SK-N-SH treated with all-trans-retinoic acid at 6 μM for 48 hours (cell line): Measurements from ENCODE around the gene AACS.

Experiments used
- ATAC-seq: fragments of 200-7000 bp; cut with Tn5 transposase; 3 replicates; pipeline ENCODE4 v1.9.1; 2020; ENCODE audit warnings: mild to moderate bottlenecking, moderate library complexity
- ARNTL ChIP-seq: fragments of 450-650 bp; formaldehyde crosslinking; IDR thresholded peaks from 2 replicates; pipeline ENCODE4 v1.5.0; 2020; ENCODE audit warnings: low read depth, mild to moderate bottlenecking, moderate library complexity, borderline replicate concordance
- BACH2 ChIP-seq: fragments of 250-450 bp; sonication (Bioruptor Pico); IDR thresholded peaks from 2 replicates; pipeline ENCODE4 v1.9.0; 2021; ENCODE audit warnings: mild to moderate bottlenecking, borderline replicate concordance
- ESRRG ChIP-seq: fragments of 250-450 bp; sonication (Bioruptor Pico); IDR thresholded peaks from 2 replicates; pipeline ENCODE4 v1.6.1; 2021; ENCODE audit warnings: mild to moderate bottlenecking
- GLIS3 ChIP-seq: fragments of 250-450 bp; sonication (Bioruptor Pico); IDR thresholded peaks from 2 replicates; pipeline ENCODE4 v1.5.0; 2020; ENCODE audit warnings: mild to moderate bottlenecking, moderate library complexity
- ISL1 ChIP-seq: fragments of 250-450 bp; sonication (Bioruptor Pico); IDR thresholded peaks from 2 replicates; pipeline ENCODE4 v2.1.2; 2022; ENCODE audit warnings: mild to moderate bottlenecking, moderate library complexity
- OSR1 ChIP-seq: fragments of 250-450 bp; sonication (Bioruptor Pico); IDR thresholded peaks from 2 replicates; pipeline ENCODE4 v1.8.0; 2022; ENCODE audit warnings: moderate library complexity, mild to moderate bottlenecking, inconsistent platforms
- PPARA ChIP-seq: fragments of 250-450 bp; sonication (Bioruptor Pico); IDR thresholded peaks from 2 replicates; pipeline ENCODE4 v1.5.0; 2020; ENCODE audit warnings: mild to moderate bottlenecking, borderline replicate concordance
- RARB ChIP-seq: fragments of 250-450 bp; sonication (Bioruptor Pico); IDR thresholded peaks from 2 replicates; pipeline ENCODE4 v1.8.0; 2021; ENCODE audit warnings: mild to moderate bottlenecking, moderate library complexity
- SNAI2 ChIP-seq: fragments of 250-450 bp; sonication (Bioruptor Pico); IDR thresholded peaks from 2 replicates; pipeline ENCODE4 v1.5.0; 2020; ENCODE audit warnings: mild to moderate bottlenecking, moderate library complexity
- TCF4 ChIP-seq: fragments of 250-450 bp; sonication (Bioruptor Pico); IDR thresholded peaks from 2 replicates; pipeline ENCODE4 v1.8.0; 2021; ENCODE audit warnings: mild to moderate bottlenecking, moderate library complexity, borderline replicate concordance
- TSHZ2 ChIP-seq: fragments of 250-450 bp; sonication (Bioruptor Pico); IDR thresholded peaks from 2 replicates; pipeline ENCODE4 v1.5.0; 2020; ENCODE audit warnings: mild to moderate bottlenecking, moderate library complexity
- ZC3H10 ChIP-seq: fragments of 250-450 bp; sonication (Bioruptor Pico); IDR thresholded peaks from 2 replicates; pipeline ENCODE4 v1.5.1; 2021; ENCODE audit warnings: mild to moderate bottlenecking, moderate library complexity
- ZFP3 ChIP-seq: fragments of 250-450 bp; sonication (Bioruptor Pico); IDR thresholded peaks from 2 replicates; pipeline ENCODE4 v1.5.0; 2020; ENCODE audit warnings: mild to moderate bottlenecking, moderate library complexity
- ZFP30 ChIP-seq: fragments of 450-650 bp; formaldehyde crosslinking; IDR thresholded peaks from 2 replicates; pipeline ENCODE4 v1.5.0; 2022; ENCODE audit warnings: mild to moderate bottlenecking, moderate library complexity
- ZNF565 ChIP-seq: fragments of 450-650 bp; formaldehyde crosslinking; conservative IDR thresholded peaks from 2 replicates; pipeline ENCODE4 v1.5.0; 2020; ENCODE audit warnings: low read depth, mild to moderate bottlenecking, moderate library complexity
- ZNF70 ChIP-seq: fragments of 450-650 bp; formaldehyde crosslinking; IDR thresholded peaks from 2 replicates; pipeline ENCODE4 v1.5.0; 2020; ENCODE audit warnings: mild to moderate bottlenecking, moderate library complexity
- ZNF8 ChIP-seq: fragments of 450-650 bp; formaldehyde crosslinking; IDR thresholded peaks from 2 replicates; pipeline ENCODE4 v1.5.0; 2020; ENCODE audit warnings: mild to moderate bottlenecking, moderate library complexity
- TF ChIP-seq, protein P1 (sequence below): fragments of 250-450 bp; sonication (Bioruptor Pico); IDR thresholded peaks from 2 replicates; pipeline ENCODE4 v1.5.1; 2021; ENCODE audit warnings: mild to moderate bottlenecking, moderate library complexity
- TF ChIP-seq, protein P2 (sequence below): fragments of 250-450 bp; sonication (Bioruptor Pico); IDR thresholded peaks from 2 replicates; pipeline ENCODE4 v1.5.1; 2020; ENCODE audit warnings: low read depth, mild to moderate bottlenecking, moderate library complexity
- TF ChIP-seq, protein P3 (sequence below): fragments of 250-450 bp; sonication (Bioruptor Pico); IDR thresholded peaks from 2 replicates; pipeline ENCODE4 v1.8.0; 2020; ENCODE audit warnings: mild to moderate bottlenecking, moderate library complexity, borderline replicate concordance
- TF ChIP-seq, protein P4 (sequence below): fragments of 250-450 bp; sonication (Bioruptor Pico); IDR thresholded peaks from 2 replicates; pipeline ENCODE4 v1.8.0; 2021; ENCODE audit warnings: low read depth, mild to moderate bottlenecking, moderate library complexity, borderline replicate concordance

AACS gene

GRCh38 chr12:125142601-125143000 is 77.4 kb downstream of the AACS start (continued):
- TF ChIP-seq, protein P1, sequence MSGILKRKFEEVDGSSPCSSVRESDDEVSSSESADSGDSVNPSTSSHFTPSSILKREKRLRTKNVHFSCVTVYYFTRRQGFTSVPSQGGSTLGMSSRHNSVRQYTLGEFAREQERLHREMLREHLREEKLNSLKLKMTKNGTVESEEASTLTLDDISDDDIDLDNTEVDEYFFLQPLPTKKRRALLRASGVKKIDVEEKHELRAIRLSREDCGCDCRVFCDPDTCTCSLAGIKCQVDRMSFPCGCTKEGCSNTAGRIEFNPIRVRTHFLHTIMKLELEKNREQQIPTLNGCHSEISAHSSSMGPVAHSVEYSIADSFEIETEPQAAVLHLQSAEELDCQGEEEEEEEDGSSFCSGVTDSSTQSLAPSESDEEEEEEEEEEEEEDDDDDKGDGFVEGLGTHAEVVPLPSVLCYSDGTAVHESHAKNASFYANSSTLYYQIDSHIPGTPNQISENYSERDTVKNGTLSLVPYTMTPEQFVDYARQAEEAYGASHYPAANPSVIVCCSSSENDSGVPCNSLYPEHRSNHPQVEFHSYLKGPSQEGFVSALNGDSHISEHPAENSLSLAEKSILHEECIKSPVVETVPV (CRISPR knock-in tag): no peak
- no peak for TF ChIP-seq ISL1
- TF ChIP-seq ZFP3 (CRISPR knock-in tag): no peak

GRCh38 chr12:125143491-125143890 is 78.3 kb downstream of the AACS start:
- TF ChIP-seq TCF4 (CRISPR knock-in tag) (no peak), PPARA (CRISPR knock-in tag) (no peak), ISL1 (no peak), ZC3H10 (no peak), ZFP3 (CRISPR knock-in tag) (no peak), ARNTL (CRISPR knock-in tag) (no peak), RARB (CRISPR knock-in tag) (no peak), ZNF565 (no peak), GLIS3 (CRISPR knock-in tag) (no peak), TSHZ2 (CRISPR knock-in tag) (no peak), ZFP30 (CRISPR knock-in tag) (no peak), ZNF70 (no peak), OSR1 (no peak), SNAI2 (CRISPR knock-in tag) (no peak)
- TF ChIP-seq, protein P2, sequence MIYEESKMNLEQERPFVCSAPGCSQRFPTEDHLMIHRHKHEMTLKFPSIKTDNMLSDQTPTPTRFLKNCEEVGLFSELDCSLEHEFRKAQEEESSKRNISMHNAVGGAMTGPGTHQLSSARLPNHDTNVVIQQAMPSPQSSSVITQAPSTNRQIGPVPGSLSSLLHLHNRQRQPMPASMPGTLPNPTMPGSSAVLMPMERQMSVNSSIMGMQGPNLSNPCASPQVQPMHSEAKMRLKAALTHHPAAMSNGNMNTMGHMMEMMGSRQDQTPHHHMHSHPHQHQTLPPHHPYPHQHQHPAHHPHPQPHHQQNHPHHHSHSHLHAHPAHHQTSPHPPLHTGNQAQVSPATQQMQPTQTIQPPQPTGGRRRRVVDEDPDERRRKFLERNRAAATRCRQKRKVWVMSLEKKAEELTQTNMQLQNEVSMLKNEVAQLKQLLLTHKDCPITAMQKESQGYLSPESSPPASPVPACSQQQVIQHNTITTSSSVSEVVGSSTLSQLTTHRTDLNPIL (CRISPR knock-in tag): no peak
- TF ChIP-seq, protein P3, sequence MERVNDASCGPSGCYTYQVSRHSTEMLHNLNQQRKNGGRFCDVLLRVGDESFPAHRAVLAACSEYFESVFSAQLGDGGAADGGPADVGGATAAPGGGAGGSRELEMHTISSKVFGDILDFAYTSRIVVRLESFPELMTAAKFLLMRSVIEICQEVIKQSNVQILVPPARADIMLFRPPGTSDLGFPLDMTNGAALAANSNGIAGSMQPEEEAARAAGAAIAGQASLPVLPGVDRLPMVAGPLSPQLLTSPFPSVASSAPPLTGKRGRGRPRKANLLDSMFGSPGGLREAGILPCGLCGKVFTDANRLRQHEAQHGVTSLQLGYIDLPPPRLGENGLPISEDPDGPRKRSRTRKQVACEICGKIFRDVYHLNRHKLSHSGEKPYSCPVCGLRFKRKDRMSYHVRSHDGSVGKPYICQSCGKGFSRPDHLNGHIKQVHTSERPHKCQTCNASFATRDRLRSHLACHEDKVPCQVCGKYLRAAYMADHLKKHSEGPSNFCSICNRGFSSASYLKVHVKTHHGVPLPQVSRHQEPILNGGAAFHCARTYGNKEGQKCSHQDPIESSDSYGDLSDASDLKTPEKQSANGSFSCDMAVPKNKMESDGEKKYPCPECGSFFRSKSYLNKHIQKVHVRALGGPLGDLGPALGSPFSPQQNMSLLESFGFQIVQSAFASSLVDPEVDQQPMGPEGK (CRISPR knock-in tag): no peak
- TF ChIP-seq, protein P1 (CRISPR knock-in tag): no peak
- ATAC-seq: no peak

- TF ChIP-seq BACH2 (CRISPR knock-in tag) (no peak), ISL1 (no peak), GLIS3 (CRISPR knock-in tag) (no peak)
These were observed 80.0 kb downstream of the AACS start for GRCh38 chr12:125145196-125145595.

GRCh38 chr12:125148316-125148715 is 83.1 kb downstream of the AACS start:
- TF ChIP-seq ZFP30 (CRISPR knock-in tag): no peak
- TF ChIP-seq GLIS3 (CRISPR knock-in tag): no peak
- TF ChIP-seq ESRRG (CRISPR knock-in tag): no peak
- TF ChIP-seq, protein P4, sequence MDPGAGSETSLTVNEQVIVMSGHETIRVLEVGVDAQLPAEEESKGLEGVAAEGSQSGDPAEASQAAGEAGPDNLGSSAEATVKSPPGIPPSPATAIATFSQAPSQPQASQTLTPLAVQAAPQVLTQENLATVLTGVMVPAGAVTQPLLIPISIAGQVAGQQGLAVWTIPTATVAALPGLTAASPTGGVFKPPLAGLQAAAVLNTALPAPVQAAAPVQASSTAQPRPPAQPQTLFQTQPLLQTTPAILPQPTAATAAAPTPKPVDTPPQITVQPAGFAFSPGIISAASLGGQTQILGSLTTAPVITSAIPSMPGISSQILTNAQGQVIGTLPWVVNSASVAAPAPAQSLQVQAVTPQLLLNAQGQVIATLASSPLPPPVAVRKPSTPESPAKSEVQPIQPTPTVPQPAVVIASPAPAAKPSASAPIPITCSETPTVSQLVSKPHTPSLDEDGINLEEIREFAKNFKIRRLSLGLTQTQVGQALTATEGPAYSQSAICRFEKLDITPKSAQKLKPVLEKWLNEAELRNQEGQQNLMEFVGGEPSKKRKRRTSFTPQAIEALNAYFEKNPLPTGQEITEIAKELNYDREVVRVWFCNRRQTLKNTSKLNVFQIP (CRISPR knock-in tag): no peak
- no peak for TF ChIP-seq ISL1
- TF ChIP-seq ZNF8 (CRISPR knock-in tag): no peak
- TF ChIP-seq ZNF565: no peak
- no peak for TF ChIP-seq BACH2 (CRISPR knock-in tag)
- no peak for TF ChIP-seq TCF4 (CRISPR knock-in tag)
- TF ChIP-seq OSR1: no peak
- ATAC-seq: no peak

More at GRCh38 chr12:125145196-125145595, 80.0 kb downstream of the AACS start:
- no peak for ATAC-seq
